Aorta (tissue), 5 donors: ENCODE data around the gene RASD2. TPM values are rescaled to one million over a fixed set of nuclear protein-coding genes. Genes with fewer than 3 reads are reported as not detected.

Source experiments
- ATAC-seq: fragments of 200-7000 bp; cut with Tn5 transposase; one replicate; pipeline ENCODE4 v1.9.1; 2022; ENCODE audit warnings: moderate library complexity; ENCODE audit not compliant: low FRiP score
- DNase-seq, 2 donors: peaks; one replicate each; pipeline ENCODE4 v3.0.0-alpha.2; 2020
- H3K27ac ChIP-seq, 2 donors: one replicate each; pipeline ENCODE4 v1.5.1; 2013; ENCODE audit warnings: low read length in 2 of 2, mild to moderate bottlenecking in 2 of 2, moderate library complexity in 2 of 2, control low read depth in 1 of 2, inconsistent platforms in 1 of 2, low read depth in 1 of 2
- H3K27me3 ChIP-seq, 2 donors: one replicate each; pipeline ENCODE4 v1.6.1; 2013; ENCODE audit warnings: control low read depth in 1 of 2, low read length in 1 of 2, mild to moderate bottlenecking in 1 of 2, moderate library complexity in 1 of 2; ENCODE audit not compliant: insufficient read depth in 2 of 2, control insufficient read depth in 1 of 2
- H3K36me3 ChIP-seq, 2 donors: one replicate each; pipeline ENCODE4 v1.6.1; 2013; ENCODE audit warnings: control low read depth in 1 of 2, low read length in 1 of 2, mild to moderate bottlenecking in 1 of 2; ENCODE audit not compliant: insufficient read depth in 2 of 2, control insufficient read depth in 1 of 2
- H3K4me1 ChIP-seq, 2 donors: one replicate each; pipeline ENCODE4 v1.6.1; 2013; ENCODE audit warnings: low read length in 2 of 2, control low read depth in 1 of 2, mild to moderate bottlenecking in 1 of 2, moderate library complexity in 1 of 2; ENCODE audit not compliant: insufficient read depth in 2 of 2, control insufficient read depth in 1 of 2
- H3K4me3 ChIP-seq, 2 donors: one replicate each; pipeline ENCODE4 v1.5.1; 2013; ENCODE audit warnings: low read length in 2 of 2, control low read depth in 1 of 2, mild to moderate bottlenecking in 1 of 2
- H3K9me3 ChIP-seq: one replicate; pipeline ENCODE4 v1.6.1; 2013; ENCODE audit warnings: mild to moderate bottlenecking, low read length; ENCODE audit not compliant: control insufficient read depth
- WGBS, 2 donors: extraction: QIAGEN DNeasy Blood & Tissue Kit; methylation state at CpG; one replicate each; pipeline ENCODE4 v1.1.7; 2013; 5-methylcytosine and 5-hydroxymethylcytosine counted together
- intact Hi-C, 2 donors: fragments of 100-400 bp; cut with DNase I; formaldehyde crosslinking; loops; one replicate each; pipeline versions ENCODE4 v1.14.2 to v1.15.0; 2022
- polyA plus RNA-seq, 2 donors: library from polyadenylated mRNA; stranded (reverse); fragments of 200-250 nt; gene quantifications; one replicate each; pipeline ENCODE4 v1.2.3, GENCODE V29; 2013
- total RNA-seq, 2 donors: library from RNA; stranded (reverse); fragmentation: NEBNext Ultra II Directional; extraction: Animal tissue kit (Norgen Biotek cat#: 25700); gene quantifications; one replicate each; pipeline ENCODE4 v1.2.1, GENCODE V29; 2021
- donor health status: healthy with polysubstance abuse.
- donor health status: Bipolar disorder and iron deficiency.
- donor health status: DM: no; HTN: no; CAD: no.
- donor health status: DM: no; HTN: no; CAD: no.
- donor health status: DM: yes; HTN: yes; CAD: no.

Gene RASD2
- total and polyA plus RNA-seq, 4 donors = 0.77 to 29.8 (median 7.8) TPM

- intact Hi-C loops = loop anchor here in 1 of 2 donors (10.0 kb wide), 1 partner anchor 393 kb away; no protein-coding TSS in a partner anchor
- no peak overlapping the region for H3K27ac ChIP-seq
- no peaks in the 10 kb centered on the region for H3K27me3 ChIP-seq
- H3K4me1 ChIP-seq = no peaks in the 10 kb centered on the region
- no peak for ATAC-seq
- no peak overlapping the region for H3K4me3 ChIP-seq
- no peak for DNase-seq
- 35 to 46% methylated on average over 2 of the region's 2 CpGs for WGBS, 2 donors
- H3K36me3 ChIP-seq = no peaks in the 10 kb centered on the region
- H3K9me3 ChIP-seq = no peaks in the 10 kb centered on the region
Observed at GRCh38 chr22:35531676-35532075, 9.0 kb upstream of the RASD2 start.

GRCh38 chr22:35533365-35534029 is 7.1 kb upstream of the RASD2 start:
- no peak overlapping the region for H3K27ac ChIP-seq
- 97% methylated on average over 6 of the region's 6 CpGs for WGBS, 2 donors
- H3K4me1 ChIP-seq = no peaks in the 10 kb centered on the region
- intact Hi-C loops = loop anchor here in 1 of 2 donors (10.0 kb wide), 1 partner anchor 391 kb away; no protein-coding TSS in a partner anchor
- H3K9me3 ChIP-seq = no peaks in the 10 kb centered on the region
- H3K36me3 ChIP-seq = no peaks in the 10 kb centered on the region
- no peak for ATAC-seq
- H3K4me3 ChIP-seq = no peak overlapping the region
- H3K27me3 ChIP-seq = no peaks in the 10 kb centered on the region
- peak in 1 of 2 donors; percentile 7 for DNase-seq

- Histone ChIP-seq H3K27ac (no peak overlapping the region), H3K9me3 (no peaks in the 10 kb centered on the region), H3K27me3 (no peaks in the 10 kb centered on the region), H3K4me3 (no peak overlapping the region), H3K36me3 (no peaks in the 10 kb centered on the region), H3K4me1 (no peaks in the 10 kb centered on the region)
- DNase-seq (peak in 1 of 2 donors; percentile 8), ATAC-seq (no peak)
- WGBS, 2 donors = 76 to 83% methylated on average over 3 of the region's 3 CpGs
- intact Hi-C loops = loop anchor here in 1 of 2 donors (10.0 kb wide), 1 partner anchor 391 kb away; no protein-coding TSS in a partner anchor
Observed at GRCh38 chr22:35534091-35534490, 6.5 kb upstream of the RASD2 start.

- 70 to 74% methylated on average over 7 of the region's 7 CpGs for WGBS, 2 donors
- DNase-seq (no peak), ATAC-seq (no peak)
- Histone ChIP-seq H3K4me1 (no peaks in the 10 kb centered on the region), H3K36me3 (no peaks in the 10 kb centered on the region), H3K4me3 (no peak overlapping the region), H3K9me3 (no peaks in the 10 kb centered on the region), H3K27ac (peak overlapping the region in 1 of 2 donors; percentile 37), H3K27me3 (no peaks in the 10 kb centered on the region)
- intact Hi-C loops = loop anchor here (5.0 to 10.0 kb wide), 3 partner anchors 55 to 990 kb away; partner anchors contain the start of gene EIF3D (in 1 of the 2)
Observed at GRCh38 chr22:35537232-35537631, 3.4 kb upstream of the RASD2 start.

GRCh38 chr22:35538801-35539321 is 1.8 kb upstream of the RASD2 start:
- intact Hi-C loops = loop anchor here (5.0 to 10.0 kb wide), 3 partner anchors 57 to 988 kb away; partner anchors contain the start of gene EIF3D (in 1 of the 2)
- peak overlapping the region in 1 of 2 donors; percentile 1 for H3K27ac ChIP-seq
- no peak for ATAC-seq
- no peaks in the 10 kb centered on the region for H3K4me1 ChIP-seq
- DNase-seq = peak in 1 of 2 donors; percentile 66
- no peaks in the 10 kb centered on the region for H3K36me3 ChIP-seq
- no peaks in the 10 kb centered on the region for H3K9me3 ChIP-seq
- WGBS, 2 donors = 61 to 69% methylated on average over 5 of the region's 5 CpGs
- no peaks in the 10 kb centered on the region for H3K27me3 ChIP-seq
- H3K4me3 ChIP-seq = no peak overlapping the region

GRCh38 chr22:35539487-35539886 is 1.1 kb upstream of the RASD2 start:
- H3K27ac ChIP-seq = peak overlapping the region in 1 of 2 donors; percentile 26
- intact Hi-C loops = loop anchor here (5.0 to 10.0 kb wide), 3 partner anchors 57 to 988 kb away; partner anchors contain the start of gene EIF3D (in 1 of the 2)
- peak overlapping the region in 1 of 2 donors; percentile 68 for H3K4me3 ChIP-seq
- ATAC-seq = no peak
- H3K9me3 ChIP-seq = no peaks in the 10 kb centered on the region
- WGBS, 2 donors = 1 to 3% methylated on average over 3 of the region's 3 CpGs
- no peaks in the 10 kb centered on the region for H3K4me1 ChIP-seq
- DNase-seq = no peak
- H3K27me3 ChIP-seq = no peaks in the 10 kb centered on the region
- no peaks in the 10 kb centered on the region for H3K36me3 ChIP-seq

GRCh38 chr22:35539910-35540594 is 579 bp upstream of the RASD2 start:
- Histone ChIP-seq H3K4me1 (no peaks in the 10 kb centered on the region), H3K36me3 (no peaks in the 10 kb centered on the region), H3K4me3 (peak overlapping the region; percentile 13 to 68), H3K27me3 (no peaks in the 10 kb centered on the region), H3K9me3 (no peaks in the 10 kb centered on the region), H3K27ac (peak overlapping the region in 1 of 2 donors; percentile 26)
- 1% methylated on average over 37 to 89 of the region's 89 CpGs for WGBS, 2 donors
- peak; percentile 68 for ATAC-seq
- peak; percentile 72 to 90 for DNase-seq
- intact Hi-C loops = loop anchor here (5.0 to 10.0 kb wide), 3 partner anchors 58 to 987 kb away; partner anchors contain the start of gene EIF3D (in 1 of the 2)

- no peak for DNase-seq
- 7% methylated on average over 24 to 28 of the region's 28 CpGs for WGBS, 2 donors
- Histone ChIP-seq H3K4me1 (no peaks in the 10 kb centered on the region), H3K27ac (no peak overlapping the region), H3K9me3 (no peaks in the 10 kb centered on the region), H3K36me3 (no peaks in the 10 kb centered on the region), H3K4me3 (peak overlapping the region; percentile 13 to 68), H3K27me3 (no peaks in the 10 kb centered on the region)
- intact Hi-C loops = no loop called here
- ATAC-seq = no peak
Observed at GRCh38 chr22:35541254-35541748, 670 bp downstream of the RASD2 start.
